HG02610 (cell line): Measurements from ENCODE around the gene KREMEN2.
"Not testable (repeated sequence)": the region's sequence is repeated elsewhere in the genome, so short reads cannot be mapped to it uniquely, and the experiment has no call there.

ENCODE experiments used
- ATAC-seq: cut with Tn5 transposase; IDR thresholded peaks from one replicate; pipeline ENCODE4 v1.9.1; 2021; ENCODE audit warnings: mild to moderate bottlenecking, moderate library complexity; ENCODE audit not compliant: unreplicated experiment

The KREMEN2 gene

DNA sequence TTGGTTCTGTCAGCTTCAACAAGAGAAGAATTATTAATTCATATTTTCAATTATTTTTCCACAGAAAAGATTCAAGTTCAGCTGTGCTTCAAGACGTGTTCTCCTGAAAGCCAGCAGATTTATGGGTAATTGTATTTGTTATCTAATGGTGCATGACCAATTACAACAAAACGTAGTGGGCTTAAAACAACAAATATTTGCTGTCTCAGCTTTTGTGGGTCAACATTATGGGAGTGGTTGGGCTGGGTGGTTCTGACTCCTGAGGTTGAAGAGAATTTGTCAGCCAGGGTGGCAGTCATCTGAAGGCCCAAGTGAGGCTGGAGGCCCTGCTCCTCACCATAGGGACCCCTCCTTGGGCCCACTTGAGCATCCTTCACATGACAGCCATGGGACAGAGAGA is 24.1 kb upstream of the KREMEN2 start:
- no peak for ATAC-seq

DNA sequence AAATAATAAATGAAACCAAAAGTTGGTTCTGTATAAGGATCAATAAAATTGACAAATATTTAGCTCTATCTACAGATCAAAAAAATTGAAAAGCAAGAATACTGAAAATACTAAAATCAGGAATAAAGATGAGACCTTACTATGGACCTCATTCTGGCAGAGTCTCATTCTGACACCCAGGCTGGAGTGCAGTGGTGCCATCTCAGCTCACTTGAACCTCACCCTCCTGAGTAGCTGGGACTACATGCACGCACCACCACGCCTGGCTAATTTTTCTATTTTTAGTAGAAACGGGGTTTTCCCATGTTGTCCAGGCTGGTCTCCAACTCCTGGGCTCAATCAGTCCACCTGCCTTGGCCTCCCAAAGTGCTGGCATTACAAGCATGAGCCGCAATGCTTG is 22.0 kb upstream of the KREMEN2 start:
- ATAC-seq, result no peak

DNA sequence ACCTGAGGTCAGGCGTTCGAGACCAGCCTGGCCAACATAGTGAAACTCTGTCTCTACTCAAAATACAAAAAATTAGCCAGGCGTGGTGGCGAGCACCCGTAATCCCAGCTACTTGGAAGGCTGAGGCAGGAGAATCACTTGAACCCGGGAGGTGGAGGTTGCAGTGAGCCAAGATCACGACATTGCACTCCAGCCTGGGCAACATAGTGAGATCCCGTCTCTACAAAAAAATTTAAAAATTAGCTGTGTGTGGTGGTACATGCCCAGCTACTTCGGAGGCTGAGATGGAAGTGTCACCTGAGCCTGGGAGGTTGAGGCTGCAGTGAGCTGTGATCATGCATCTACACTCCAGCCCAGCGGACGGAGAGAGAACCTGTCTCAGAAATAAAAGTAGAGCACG is 20.4 kb upstream of the KREMEN2 start:
- not testable (repeated sequence) for ATAC-seq

DNA sequence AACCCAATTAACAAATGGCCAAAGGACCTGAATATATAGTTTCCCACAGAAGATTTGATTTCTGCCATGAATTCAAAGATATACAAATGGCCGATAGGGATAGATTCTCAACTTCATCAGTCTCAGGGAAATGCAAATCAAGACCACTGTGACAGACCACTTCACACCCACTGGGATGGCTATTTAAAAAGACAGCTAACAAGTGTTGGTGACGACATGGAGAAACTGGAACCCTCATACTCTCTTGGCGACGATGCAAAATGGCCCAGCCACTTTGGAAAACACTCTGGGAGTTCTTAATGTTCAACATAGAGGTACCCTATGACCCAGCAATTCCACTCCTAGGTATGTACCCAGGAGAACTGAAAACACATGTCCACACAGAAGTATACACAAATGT is 17.4 kb upstream of the KREMEN2 start:
- no peak for ATAC-seq

DNA sequence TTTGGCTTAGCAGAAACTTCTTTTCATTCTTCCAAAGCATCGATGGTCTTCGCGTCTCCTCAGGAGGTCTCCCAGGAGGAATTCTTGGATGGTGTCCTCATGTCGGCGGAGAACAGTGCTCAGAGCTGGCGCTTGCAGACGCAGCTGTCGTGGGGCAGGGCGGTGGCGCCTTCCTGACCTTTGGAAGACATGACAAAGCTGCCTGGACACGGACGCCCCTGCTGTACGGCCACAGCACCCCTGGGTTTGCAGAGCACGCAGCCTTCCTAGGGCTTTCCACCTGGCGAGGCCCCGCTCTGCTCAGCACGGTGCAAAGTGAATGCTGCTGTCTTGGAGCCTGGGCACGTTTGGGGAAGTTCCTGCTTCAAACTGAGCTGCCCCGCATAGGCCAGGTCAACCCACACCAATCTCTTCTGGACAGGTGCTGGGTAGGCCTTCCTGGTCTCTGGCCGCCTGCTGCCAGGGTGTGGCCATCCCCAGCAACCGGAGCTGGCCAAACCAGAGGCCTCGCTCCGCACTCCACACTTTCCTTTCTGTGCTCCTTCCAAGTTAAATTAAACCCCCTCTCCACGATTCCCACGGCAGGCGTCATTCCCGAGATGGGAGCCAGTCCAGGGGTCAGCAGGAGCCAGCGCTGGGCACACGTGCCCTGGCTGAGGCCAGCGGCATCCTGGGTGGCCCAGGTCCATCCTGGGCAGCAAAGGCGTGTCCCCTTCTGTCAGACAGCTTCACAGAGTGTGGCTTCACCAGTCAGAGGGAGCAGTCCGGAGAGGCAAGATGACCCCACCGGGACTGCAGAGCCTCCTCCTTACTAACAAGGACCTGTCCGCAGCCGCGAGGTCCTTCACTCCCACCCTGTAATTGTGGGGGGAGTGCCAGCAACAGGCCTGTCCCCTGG is 15.0 kb upstream of the KREMEN2 start:
- no peak for ATAC-seq

DNA sequence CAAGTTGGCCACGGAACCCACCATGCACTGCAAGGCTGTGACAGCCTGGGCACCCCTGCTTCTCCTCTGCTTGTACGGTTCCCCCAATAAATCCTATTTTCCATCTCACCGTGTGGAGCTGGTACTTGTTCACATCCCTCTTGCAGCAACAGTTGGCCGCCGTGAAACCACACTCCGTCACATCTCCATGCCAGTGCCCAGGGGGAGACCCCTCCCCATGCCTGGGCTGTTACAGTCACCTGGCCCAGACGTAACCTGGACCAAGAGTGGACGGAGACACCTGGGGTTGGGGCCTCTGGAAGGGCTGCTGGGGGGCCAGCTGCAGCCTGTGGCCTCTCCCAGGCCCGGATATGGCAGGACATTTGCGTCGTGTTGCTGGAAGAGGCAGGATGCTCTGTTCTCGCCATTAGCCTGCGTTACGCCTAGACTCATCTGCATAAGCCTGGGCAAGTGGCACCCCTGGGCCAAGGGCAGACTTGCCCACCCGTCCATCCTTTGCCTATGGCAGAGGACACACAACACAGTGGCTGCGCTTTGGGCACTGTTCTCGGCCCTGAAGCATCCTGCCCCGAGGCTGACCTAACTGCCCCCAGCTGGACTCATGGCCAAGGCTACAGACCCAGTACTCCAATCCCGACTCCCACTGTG is 14.2 kb upstream of the KREMEN2 start:
- no peak for ATAC-seq

DNA sequence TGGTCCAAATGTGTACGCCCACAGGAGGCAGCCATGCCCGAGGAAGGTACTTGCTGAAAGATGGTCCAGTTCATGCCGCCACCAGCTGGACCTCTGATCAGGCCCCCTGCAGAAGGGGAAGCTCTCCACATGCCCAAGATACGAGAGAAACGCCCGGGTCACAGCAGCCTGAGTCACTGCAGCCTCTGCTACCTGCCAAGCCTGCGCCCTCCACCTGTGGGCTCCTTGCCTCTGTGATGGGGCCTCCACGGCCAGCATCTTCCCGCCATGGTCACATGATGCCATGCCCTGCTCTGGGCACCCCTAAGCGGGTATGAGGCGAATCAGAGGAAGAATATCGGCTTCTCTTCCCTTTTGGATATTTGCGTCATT is 13.7 kb upstream of the KREMEN2 start:
- ATAC-seq, result no peak

DNA sequence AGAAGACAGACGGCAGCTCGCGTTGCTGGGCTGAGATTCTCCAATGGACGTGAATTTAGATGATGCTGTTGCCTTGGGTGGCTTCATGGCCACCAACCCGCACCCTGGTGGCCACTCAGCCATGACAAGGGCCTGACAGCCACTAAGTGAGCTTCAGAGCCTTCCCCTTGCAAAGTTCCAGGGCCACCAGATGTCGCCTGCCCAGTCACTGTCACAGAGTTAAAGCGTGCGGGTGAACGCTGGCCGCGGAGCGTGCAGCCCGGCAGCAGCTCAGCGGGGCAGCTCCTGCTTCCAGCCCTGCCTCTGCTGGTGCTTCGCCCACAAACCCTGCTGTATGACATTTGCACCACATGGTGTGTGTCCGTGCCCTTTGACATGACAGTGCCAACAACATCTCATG is 13.3 kb upstream of the KREMEN2 start:
- no peak for ATAC-seq

DNA sequence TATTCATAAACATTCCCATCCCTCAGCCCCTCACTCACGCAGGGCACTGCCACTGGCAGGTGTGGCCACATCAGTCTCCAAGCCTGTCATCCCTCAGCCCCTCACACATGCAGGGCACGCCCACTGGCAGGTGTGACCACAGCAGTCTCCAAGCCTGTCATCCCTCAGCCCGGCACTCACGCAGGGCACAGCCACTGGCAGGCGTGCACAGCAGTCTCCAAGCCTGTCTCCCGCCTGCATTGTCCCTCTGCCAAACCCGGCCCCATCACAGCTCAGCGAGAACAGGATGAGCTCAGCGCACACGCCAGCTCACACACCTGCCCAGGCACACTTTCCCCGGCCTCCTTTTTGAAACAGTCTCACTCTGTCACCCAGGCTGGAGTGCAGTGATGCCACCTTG is 11.4 kb upstream of the KREMEN2 start:
- no peak for ATAC-seq

DNA sequence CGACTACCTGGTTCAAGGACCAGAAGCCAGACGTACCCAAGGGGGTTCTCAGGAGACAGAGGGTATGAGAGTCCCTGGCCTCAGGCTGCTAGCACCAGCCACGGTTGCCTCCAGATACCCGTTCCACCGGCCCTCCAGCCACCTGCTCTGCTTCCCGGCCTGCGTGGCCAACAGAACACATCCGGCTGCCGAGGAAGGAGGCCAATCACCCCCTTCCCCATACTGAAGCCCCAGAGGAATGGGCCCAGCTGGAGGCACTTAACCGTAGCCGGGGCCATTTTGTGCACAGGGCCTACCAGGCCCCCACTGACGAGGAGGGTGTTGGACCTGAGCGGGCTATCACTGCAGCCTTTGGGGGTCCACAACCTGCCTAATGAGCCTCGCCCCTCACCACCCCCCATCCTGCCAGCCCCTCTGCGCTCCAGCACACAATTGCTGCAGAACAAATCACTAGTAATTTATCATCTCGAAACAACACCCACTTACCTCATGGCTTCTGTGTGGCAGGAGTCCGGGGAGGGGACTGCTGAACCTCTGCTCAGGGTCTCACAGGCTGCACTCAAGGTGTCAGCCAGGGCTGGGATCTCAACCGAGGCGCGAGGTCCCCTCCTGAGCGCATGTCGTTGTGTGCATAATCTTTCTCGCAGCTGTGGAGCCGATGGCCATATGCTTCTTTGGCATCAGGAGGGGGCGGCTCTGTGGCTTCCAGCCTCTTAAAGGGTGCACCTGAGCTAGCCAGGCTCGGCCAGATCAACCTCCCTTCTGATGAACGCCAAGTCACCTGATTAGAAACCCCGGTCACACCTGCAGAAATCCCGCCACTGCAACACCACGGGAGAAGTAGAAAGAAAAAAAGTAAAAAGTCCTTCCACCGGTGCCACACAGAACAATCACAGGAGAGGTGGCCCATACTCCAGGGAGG is 10.1 kb upstream of the KREMEN2 start:
- no peak for ATAC-seq

DNA sequence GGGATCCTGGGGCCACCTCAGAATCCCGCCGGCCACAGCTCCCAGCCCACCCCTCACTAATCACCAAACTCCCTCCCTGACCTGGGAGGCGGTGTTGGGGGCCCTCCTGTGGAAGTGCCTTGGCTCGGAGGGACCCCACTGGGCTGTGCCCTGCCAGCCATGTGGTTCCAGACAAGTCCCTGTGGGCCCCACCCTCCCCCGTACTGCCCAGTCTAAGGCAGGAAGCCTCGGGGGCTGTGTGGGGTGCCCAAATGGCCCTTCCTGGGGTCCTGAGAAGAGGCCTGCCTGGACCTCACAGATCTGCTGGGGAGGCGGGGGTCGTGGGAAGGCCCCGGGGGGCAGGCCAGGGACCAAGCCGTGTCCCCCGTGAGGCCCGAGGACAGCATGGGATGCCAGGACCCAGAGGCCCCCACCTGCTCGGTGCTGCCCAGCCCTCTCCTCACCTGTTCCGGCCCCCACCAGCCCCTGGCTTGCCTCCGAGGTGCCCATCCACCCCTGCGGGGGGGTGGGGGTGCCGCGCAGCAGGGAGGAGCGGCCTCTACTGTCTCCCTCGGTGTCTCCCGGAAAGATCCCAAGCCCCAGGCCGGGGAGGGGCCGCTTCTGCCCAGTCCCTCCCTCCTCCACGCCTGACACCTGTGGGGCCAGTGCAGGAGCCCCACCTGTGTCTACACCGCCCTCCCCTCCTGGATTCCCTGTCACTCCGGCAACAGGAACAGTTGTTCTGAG is 9.3 kb upstream of the KREMEN2 start:
- no peak for ATAC-seq

DNA sequence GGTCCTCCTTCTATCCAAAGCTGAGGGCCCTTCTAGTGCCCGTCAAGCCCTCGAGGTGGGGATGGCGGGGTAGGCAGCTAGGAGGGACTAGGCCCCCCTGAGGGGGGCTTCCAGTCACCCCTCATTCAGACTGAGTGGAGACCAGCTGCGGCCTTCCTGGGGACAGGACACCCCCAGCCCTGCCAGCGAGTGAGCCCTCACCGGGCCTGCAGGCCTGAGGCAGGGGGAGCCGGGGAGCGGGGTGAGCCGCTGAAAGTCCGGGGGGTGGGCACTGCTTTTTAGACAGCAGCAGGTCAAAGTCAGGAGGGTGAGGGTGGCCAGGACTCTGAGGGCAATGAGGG is 8.7 kb upstream of the KREMEN2 start:
- no peak for ATAC-seq

DNA sequence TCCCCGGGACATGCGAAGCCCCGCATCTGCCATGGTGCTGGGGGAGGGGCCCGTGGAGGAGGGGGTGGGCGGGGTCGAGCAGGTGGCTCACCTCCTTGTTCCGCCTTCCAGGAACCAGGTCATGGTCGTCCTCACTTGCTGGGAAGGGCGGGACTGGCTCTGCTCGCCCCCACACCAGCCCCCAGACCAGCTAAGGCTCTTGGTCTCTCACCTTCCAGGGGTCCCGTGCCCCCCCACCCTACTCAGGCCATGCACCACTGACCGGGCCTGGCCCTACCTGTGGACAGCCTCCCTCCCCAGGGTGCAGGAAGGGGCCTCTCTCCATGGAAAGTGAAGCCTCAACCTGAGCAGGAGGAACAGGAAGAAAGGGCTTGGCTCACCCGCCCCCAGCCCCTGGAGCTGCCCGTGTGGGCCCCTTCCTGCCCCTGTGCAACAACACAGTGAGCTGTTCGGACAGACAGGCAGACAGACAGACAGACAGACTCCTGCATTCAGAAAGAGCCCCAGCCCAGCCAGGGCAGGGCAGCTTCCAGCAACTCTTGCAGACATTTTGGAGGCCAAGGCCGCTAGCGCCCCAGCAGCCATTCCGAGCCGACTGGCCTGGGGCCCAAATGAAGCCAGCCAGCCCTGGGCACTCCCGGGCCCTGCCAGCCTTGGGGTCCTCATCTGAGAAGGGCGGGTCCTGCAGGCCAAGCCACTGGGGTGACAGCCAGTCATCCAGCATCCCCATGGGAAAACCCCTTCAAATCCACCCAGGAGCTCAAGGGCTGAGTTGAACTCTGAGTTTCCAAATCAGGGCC is 8.1 kb upstream of the KREMEN2 start:
- ATAC-seq, result no peak

DNA sequence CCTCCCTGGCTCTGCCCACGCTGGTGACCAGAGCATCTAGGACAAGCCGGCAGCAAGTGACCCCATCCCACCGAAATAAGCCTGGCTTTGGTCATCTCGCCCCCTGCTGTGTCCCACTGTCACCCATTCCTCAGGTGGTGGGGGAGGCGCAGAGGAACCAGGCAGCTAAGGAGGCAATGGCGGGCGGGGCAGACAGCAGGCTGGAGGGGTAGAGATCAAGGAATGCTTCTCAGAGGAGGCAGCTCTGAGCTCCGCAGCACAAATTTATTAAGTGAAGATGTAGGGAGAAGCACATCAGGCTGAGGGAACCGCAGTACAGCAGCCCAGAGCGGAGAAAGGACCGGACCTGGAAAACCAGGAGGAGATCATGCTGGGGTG is 7.5 kb upstream of the KREMEN2 start:
- no peak for ATAC-seq

DNA sequence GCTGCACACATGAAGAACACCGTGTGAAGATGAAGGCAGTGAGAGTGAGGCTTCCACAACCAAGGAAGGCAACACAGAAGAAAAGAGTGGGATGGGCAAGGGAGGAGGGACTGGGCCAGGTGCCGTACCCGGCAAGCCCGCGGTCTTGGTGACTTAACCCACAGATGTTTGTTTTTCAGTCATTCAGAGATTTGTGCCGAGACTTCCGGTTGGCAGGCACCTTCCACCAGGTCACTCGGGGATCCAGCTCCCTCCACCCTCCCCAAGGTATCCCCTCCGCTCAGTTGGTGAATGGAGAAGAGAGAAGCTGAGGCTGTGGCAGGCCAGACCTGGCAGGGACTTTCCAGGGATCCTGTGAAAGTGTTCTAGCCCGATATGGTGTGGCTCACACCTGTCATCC is 4.9 kb upstream of the KREMEN2 start:
- no peak for ATAC-seq

DNA sequence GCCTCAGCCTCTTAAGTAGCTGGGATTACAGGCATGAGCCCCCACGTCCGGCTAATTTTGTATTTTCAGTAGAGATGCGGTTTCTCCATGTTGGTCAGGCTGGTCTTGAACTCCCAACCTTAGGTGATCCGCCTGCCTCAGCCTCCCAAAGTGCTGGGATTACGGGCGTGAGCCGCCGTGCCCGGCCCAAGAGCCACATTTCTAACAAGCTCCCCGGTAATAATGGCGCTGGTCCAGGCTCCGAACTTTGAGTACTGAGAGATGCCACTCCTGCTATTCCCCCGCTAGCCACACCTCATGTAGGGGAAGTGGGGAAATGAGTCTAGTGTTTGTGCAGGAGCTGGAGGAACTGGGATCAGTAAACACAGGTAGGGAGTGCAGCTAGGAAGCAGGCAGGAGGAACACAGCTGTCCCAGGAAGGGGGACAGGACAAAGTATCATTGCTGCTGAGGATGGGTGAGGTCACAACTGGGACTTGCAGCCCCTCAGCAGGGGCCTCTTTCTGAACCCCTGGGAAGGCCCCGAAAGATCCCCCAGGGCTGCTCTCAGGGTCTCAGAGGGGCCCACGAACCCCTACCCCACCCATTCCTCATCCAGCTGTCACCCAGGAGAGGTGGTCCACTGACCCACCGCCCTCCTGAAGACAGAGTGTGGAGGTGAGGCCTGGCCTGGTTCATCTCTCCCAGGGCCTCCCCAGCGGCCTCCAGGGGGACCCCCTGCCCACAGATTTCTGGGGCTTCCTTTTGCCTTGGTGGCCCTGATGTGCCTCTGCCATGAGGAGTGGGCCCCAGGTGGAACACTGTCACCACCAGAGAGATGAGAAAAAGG is 3.7 kb upstream of the KREMEN2 start:
- no peak for ATAC-seq

DNA sequence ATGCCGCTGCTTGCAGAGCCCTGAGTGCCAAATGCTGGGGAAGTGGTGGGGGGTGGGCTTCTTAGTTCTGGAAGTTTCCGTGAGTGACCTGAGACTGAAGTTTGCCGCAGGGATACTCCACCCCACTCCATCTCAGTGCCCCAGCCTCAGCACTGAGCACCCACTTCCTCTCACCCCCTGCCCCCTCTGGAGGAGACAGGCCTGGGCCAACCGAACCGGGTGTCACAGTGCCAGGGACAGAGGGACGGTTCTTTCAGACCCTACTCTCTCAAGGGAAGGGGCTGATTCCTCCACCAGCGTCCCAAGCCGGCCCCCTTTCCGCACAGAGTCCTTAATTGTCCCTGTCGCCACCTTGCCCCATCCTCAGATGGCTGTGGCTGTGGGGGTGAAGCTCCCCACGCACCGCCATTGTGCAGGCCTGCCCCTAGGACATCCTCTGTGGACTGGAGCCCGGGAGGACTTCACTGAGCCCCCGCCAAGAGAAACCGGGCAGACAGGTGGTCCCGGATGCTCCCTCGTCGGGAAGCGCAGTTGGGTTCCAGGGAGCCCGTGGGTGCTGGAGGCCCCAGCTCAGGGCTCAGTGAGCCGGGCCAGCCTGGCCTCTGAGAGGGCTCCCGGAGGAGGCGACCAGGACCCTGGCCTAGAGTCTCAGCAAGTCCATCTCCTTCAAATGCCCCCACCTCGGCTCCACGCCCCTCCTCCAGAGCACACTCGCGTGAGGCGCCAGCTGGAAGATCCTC is 1.6 kb upstream of the KREMEN2 start:
- ATAC-seq, result no peak

DNA sequence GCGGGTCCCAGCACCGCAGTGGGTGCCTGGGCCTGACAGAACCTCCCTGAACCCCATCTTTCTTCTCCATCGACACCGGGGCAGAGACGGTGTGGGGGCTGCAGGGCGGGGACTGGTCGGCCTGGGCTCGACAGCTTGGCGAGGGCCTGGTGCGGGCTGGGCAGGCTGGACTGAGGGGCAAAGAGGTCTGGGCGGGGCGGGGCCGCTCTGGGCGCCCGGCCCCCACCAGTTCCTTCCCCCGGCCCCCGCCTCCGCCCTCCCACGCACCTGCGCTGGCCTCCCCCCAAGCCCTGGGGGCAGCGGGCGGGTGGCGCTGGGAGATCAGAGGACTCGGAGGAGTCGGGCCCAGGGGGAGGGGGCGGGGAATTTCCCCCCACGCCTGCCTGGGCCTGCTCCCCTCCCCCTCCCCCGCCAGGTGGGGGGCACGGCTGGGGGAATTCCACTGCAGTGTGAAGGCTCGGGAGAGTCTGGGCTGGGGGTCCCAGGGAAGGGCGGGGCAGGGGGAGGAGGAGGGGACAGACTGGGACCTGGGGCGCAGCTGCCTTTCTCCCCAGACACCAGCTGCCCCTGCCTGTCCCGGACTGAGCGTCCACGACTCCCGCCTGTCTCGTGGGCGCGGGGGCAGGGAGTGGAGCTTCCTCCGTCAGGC is 877 bp upstream of the KREMEN2 start:
- ATAC-seq, result no peak
